Measurements from ENCODE around the gene ESR2. TPM values are rescaled to one million over a fixed set of nuclear protein-coding genes. Genes with fewer than 3 reads are reported as not detected.

Gene ESR2
- total RNA-seq, 1 experiment from 2014 or later: 0.74 TPM

GRCh38 chr14:64266239-64266638 is 27.9 kb downstream of the ESR2 start:
- DNase-seq (ENCODE audit: low read depth): peak; percentile 39

GRCh38 chr14:64265222-64265621 is 28.9 kb downstream of the ESR2 start:
- no peak for DNase-seq (ENCODE audit: low read depth)

DNA sequence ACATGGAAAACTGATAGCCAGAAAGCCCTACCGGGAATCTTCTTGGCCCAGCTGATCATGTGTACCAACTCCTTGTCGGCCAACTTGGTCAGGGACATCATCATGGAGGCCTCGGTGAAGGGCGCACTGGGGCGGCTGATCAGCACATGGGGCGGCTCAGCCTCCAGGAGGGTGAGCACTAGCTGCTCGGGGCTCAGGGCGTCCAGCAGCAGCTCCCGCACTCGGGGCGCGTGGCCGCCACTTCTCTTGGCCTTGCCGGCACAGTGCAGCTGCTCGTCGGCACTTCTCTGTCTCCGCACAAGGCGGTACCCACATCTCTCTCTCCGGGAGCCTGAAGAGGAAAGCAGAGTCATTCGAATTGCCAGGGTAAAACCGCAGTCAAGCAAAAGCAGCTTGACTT is 33.8 kb downstream of the ESR2 start:
- no peak for DNase-seq (ENCODE audit: low read depth)

DNA sequence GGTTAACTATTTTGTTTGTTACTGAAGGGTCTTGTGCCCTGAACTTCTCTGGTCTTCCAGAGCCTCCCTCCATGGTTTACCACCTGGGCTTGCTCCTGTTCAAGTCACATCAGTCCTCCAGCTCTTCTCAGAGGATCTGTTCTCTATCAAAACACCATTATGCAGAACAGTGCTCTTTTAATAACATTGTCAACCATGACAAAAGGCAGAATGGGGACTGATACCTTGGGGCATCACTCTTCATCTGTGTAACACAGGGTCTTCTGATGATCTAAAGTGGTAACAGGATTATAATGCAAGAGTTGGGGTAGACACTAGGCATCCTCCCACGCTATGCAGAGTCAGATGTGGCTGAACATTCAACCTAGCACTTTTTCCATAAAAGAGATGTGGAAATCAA is 38.4 kb downstream of the ESR2 start:
- DNase-seq (ENCODE audit: low read depth): no peak

DNA sequence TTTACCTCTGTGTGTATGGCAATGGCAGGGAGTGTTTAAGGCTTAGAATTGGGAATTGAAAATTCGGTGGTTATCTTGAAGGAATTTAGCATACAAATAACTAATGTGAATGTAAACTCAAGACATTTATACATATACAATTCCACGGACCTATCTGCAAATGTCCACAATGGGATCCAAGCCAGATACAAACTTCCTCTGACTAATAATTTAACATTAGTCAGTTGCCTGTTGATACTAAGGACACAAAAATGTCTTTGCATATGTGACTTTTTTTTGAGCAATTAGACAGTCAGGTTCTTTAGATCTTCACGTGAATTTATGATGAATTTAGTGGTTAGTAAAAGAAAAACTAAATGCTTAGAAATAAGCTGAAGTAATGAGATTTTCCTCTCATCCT is 40.5 kb downstream of the ESR2 start:
- peak; percentile 23 for DNase-seq (ENCODE audit: low read depth)

DNA sequence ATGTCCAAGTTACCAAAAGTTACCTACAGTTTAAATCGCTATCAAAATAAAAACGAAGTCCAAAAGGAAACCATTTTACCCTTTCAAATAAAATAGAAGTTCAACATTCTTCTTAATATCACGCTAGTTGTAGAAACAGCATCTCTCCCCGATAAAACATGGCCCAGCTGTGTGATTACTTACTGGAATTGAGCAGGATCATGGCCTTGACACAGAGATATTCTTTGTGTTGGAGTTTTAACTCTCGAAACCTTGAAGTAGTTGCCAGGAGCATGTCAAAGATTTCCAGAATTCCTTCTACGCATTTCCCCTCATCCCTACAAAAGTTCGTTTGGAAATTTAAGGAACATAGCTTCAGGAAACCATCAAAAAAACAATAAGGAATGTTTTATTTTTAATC is 44.8 kb downstream of the ESR2 start:
- DNase-seq (ENCODE audit: low read depth): no peak

- DNase-seq (ENCODE audit: low read depth): no peak
These were observed 45.5 kb downstream of the ESR2 start for GRCh38 chr14:64248689-64249088.

- no peak for DNase-seq (ENCODE audit: low read depth)
These were observed 47.0 kb downstream of the ESR2 start for GRCh38 chr14:64247195-64247594.

GRCh38 chr14:64246688-64247087 is 47.5 kb downstream of the ESR2 start:
- DNase-seq (ENCODE audit: low read depth): no peak

GRCh38 chr14:64245491-64245890 is 48.7 kb downstream of the ESR2 start:
- no peak for DNase-seq (ENCODE audit: low read depth)

- DNase-seq (ENCODE audit: low read depth): no peak
These were observed 49.9 kb downstream of the ESR2 start for GRCh38 chr14:64244279-64244678.

DNA sequence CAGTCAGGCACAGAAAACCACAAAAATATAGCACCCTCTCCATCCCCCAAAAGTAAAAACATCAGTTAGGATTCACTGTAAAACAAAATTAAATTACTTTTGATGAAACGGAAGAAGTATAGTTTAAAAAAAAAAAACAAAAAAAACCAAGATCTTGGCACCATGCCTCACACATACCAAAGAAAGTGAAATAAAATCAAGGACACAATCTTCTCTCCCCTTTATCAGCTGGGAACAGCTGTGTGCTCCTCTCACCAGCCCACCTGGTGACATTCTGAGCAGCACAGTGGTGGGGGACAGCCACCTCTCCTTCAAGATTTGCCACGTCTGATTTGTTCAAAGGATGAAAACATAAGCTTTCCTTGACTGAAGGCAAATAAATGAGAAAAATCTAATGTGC is 55.5 kb downstream of the ESR2 start:
- DNase-seq (ENCODE audit: low read depth): no peak

- no peak for DNase-seq (ENCODE audit: low read depth)
These were observed 56.1 kb downstream of the ESR2 start for GRCh38 chr14:64238049-64238448.

DNA sequence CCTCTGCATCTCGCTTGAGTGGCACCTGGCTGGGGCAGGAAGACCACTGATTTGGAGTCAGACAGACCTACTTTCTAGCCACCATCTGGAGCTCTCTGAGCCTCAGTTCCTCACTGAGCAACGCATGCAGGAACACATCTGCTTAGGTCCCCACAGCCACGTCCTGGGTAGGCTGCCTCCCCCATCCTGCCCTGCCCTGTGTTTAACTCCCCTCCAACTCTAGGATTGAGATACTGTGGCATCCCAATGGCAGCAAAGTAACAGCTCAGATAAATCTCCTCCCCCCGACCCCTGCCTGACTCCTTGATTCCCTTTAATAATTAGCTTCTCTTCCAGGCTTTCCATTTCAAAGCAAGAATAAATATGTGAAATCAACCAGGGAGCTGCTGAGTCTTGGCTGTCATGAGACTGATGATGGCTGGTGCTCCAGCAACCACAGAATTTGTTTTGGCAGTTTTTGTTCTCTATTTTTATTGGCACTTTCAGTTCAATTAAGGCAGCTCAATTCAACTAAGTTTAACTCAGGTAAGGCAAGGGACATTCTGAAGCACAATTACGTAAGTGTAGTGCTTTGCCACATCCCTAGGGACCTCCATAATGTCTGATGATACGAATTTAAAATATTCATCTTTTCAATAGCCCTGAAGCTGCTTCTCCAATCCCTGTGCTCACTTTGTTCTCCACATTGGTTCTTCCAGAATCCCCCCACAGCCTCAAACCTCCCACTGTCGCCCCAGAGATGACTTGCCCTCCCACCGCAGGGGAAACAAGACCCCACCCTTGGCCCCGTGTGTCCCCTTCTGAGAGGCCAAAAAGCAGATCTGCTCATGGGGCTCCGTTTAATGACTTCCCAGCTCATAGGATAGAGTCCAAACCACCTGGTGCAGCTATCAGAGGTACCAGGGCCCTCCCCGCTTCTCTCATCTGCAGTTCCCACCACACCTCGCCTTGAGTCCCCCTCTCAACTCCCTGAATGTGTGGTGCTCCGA is 58.2 kb downstream of the ESR2 start:
- no peak for DNase-seq (ENCODE audit: low read depth)

- peak; percentile 73 for DNase-seq (ENCODE audit: low read depth)
These were observed 59.1 kb downstream of the ESR2 start for GRCh38 chr14:64234877-64235651.

DNA sequence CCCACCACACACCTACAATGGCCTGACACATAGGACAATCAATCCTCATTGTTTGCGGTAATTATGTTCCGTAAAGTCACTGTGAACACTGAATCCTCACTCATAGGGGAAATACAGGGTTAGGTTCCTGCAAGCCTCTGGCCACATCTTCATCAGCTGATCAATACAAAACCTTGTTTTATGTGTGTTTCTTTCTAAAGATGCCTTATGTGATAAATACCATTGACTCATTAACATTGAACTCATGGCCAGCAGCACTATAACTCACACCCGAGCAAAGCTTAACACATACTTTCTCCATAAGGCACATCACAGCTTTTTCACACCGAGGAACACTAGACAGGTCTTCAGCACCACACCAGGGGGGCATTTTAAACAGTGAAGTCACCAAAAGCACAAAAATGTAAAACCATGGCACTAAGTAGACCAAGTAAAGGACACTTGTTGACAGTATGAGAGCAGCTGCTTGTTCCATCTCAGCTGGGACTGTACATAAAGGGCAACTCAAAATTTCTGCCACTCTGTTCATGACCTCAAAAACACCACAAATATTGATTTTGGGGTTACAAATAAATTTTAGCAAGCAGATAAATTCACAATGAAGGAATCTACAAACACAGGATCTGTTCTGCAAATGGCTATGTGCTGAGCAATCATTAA is 60.5 kb downstream of the ESR2 start:
- DNase-seq (ENCODE audit: low read depth): no peak

DNA sequence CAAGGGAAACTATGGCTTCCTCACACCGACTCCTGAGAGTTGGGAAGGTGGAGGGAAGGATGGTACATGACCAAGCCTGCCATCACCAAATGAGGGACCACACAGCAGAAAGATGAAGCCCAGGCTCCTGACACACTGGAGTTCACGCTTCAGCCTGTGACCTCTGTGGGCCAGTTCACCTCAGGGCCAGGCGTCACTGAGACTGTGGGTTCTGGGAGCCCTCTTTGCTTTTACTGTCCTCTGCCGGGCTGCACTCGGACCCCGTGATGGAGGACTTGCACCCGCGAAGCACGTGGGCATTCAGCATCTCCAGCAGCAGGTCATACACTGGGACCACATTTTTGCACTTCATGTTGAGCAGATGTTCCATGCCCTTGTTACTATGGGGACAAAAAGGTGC is 61.2 kb downstream of the ESR2 start:
- no peak for DNase-seq (ENCODE audit: low read depth)

DNA sequence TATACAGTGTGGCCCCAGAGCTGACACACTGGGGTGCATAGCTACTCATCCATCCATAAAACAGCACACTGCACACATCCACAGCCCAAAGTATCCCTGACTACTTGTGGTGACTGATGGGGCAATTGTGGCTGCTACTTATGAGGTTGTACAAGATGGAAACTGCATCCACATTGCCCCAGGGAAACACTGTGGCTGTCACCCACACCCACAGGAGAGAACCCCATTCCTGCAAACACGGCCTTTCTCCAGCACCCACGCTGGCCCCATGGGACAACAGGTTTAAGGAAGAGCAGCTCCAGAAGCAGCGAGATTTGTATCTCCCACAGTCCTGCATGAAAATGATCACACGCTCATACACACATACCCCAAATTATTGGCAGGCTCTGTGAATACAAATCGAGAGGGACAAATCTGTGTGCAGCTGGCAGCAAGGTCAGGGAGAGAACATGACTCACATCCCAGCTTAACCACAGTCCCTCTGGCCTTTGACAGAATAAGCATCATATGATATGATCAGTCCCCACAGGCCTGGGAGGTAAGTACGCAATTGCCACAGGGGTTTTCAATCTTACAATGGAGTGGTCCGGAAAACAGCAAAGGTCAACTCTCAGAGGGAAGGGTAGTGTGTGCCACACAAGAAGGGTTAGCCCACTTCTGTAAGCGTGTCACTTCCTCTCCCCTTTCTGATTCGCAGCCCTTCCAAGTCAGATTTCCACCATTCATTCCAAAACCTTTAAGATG is 61.9 kb downstream of the ESR2 start:
- peak; percentile 79 for DNase-seq (ENCODE audit: low read depth)

GRCh38 chr14:64229489-64229888 is 64.7 kb downstream of the ESR2 start:
- DNase-seq (ENCODE audit: low read depth): no peak

DNA sequence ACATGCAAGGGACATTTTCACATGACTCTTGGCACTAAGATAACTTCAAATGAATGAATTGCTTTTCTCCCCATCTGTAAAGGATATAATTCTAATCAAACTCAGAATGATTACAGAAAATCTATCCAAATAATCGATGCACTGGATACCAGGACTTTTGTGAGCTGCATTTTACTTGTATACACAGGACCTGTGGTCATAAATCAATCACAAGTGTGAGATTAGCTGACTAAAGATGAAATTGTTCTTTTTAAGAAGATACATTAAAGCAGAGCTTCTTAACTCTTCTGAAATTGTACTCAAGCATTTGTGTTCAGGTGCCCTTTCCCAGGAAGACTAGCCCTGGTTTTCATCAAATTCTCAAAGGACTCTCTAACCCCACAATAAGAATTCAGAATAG is 66.3 kb downstream of the ESR2 start:
- DNase-seq (ENCODE audit: low read depth): no peak

- no peak for DNase-seq (ENCODE audit: low read depth)
These were observed 68.9 kb downstream of the ESR2 start for GRCh38 chr14:64225151-64225757.
